Lung (tissue), 12 donors: ENCODE data around the gene OR7D4. TPM values are rescaled to one million over a fixed set of nuclear protein-coding genes. Genes with fewer than 3 reads are reported as not detected.

ENCODE experiments used
- ATAC-seq: fragments of 200-7000 bp; cut with Tn5 transposase; one replicate; pipeline ENCODE4 v1.9.1; 2020; ENCODE audit warnings: moderate number of reproducible peaks; ENCODE audit not compliant: insufficient read depth, low FRiP score
- DNase-seq, 3 donors: peaks; one replicate each; pipeline ENCODE4 v3.0.0-alpha.2; 2013 to 2017
- H3K27ac ChIP-seq, 2 donors: one replicate each; pipeline ENCODE4 v1.5.1; 2013; ENCODE audit warnings: mild to moderate bottlenecking in 2 of 2, moderate library complexity in 2 of 2, control low read depth in 1 of 2, inconsistent platforms in 1 of 2, low read depth in 1 of 2, low read length in 1 of 2
- H3K27me3 ChIP-seq, 3 donors: one replicate each; pipeline ENCODE4 v1.5.1; 2013; ENCODE audit warnings: low read length in 2 of 3; ENCODE audit not compliant: control insufficient read depth in 3 of 3, insufficient read depth in 3 of 3
- H3K36me3 ChIP-seq, 4 donors: one replicate each; pipeline ENCODE4 v1.5.1; 2013; ENCODE audit warnings: low read length in 4 of 4, mild to moderate bottlenecking in 1 of 4, moderate library complexity in 1 of 4; ENCODE audit not compliant: control insufficient read depth in 4 of 4, insufficient read depth in 4 of 4
- H3K4me1 ChIP-seq, 5 donors: one replicate each; pipeline ENCODE4 v1.5.1; 2013; ENCODE audit warnings: low read length in 5 of 5, mild to moderate bottlenecking in 2 of 5, moderate library complexity in 1 of 5; ENCODE audit not compliant: control insufficient read depth in 5 of 5, insufficient read depth in 5 of 5
- H3K4me3 ChIP-seq: one replicate; pipeline ENCODE4 v1.5.1; 2013; ENCODE audit warnings: mild to moderate bottlenecking, control low read depth, moderate library complexity
- H3K9ac ChIP-seq, 2 donors: one replicate each; pipeline ENCODE4 v1.5.1; 2013; ENCODE audit warnings: low read length in 2 of 2, control low read depth in 1 of 2; ENCODE audit not compliant: insufficient read depth in 1 of 2
- H3K9me3 ChIP-seq, 4 donors: one replicate each; pipeline ENCODE4 v1.5.1; 2013; ENCODE audit warnings: low read length in 3 of 4, mild to moderate bottlenecking in 1 of 4, moderate library complexity in 1 of 4; ENCODE audit not compliant: control insufficient read depth in 4 of 4, insufficient read depth in 3 of 4
- WGBS, 2 donors: extraction: QIAGEN DNeasy Blood & Tissue Kit; methylation state at CpG; one replicate each; pipeline ENCODE4 v1.1.7; 2013; 5-methylcytosine and 5-hydroxymethylcytosine counted together
- polyA plus RNA-seq, 2 donors: library from polyadenylated mRNA; stranded (reverse); fragments of 200-250 nt; gene quantifications; one replicate each; pipeline ENCODE4 v1.2.1, GENCODE V29; 2013
- total RNA-seq, 2 donors: library from RNA; depleted of rRNA in 1 of 2; stranded (reverse); fragments of >200 nt in 1 of 2; gene quantifications; one replicate each; pipeline ENCODE4 v1.2.1, GENCODE V29; 2014 to 2021
- TF ChIP-seq, protein P1 (sequence below): IDR thresholded peaks from 2 replicates; pipeline ENCODE4 v1.5.1; 2012; ENCODE audit warnings: mild to moderate bottlenecking; ENCODE audit errors: control extremely low read depth, extremely low read depth
- donor health status: control.
- donor health status: control.
- donor health status: Bipolar disorder and iron deficiency.
- donor health status: healthy.
- donor health status: DM: yes; HTN: yes; CAD: no.

OR7D4 gene
- total and polyA plus RNA-seq, 4 donors = not detected

DNA sequence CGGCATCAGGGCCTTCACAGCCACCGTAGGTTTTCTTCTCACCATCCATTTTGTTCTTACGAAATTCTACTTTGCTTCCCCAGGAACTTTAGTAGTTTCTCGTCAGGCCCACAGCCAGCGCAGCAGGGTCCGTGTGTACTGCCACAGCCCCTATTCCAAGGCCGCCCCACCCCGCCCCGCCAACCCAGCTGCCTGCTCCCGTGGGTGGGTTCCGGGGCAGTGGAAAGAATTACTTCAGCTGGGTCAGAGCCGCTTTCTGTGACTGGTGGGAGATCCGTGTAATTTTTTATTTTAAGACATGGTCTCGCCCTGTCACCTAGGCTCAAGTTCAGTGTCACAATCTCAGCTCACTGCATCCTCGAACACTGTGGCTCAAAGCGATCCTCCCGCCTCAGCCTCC lies 36.4 kb downstream of the OR7D4 start:
- TF ChIP-seq, protein P1, sequence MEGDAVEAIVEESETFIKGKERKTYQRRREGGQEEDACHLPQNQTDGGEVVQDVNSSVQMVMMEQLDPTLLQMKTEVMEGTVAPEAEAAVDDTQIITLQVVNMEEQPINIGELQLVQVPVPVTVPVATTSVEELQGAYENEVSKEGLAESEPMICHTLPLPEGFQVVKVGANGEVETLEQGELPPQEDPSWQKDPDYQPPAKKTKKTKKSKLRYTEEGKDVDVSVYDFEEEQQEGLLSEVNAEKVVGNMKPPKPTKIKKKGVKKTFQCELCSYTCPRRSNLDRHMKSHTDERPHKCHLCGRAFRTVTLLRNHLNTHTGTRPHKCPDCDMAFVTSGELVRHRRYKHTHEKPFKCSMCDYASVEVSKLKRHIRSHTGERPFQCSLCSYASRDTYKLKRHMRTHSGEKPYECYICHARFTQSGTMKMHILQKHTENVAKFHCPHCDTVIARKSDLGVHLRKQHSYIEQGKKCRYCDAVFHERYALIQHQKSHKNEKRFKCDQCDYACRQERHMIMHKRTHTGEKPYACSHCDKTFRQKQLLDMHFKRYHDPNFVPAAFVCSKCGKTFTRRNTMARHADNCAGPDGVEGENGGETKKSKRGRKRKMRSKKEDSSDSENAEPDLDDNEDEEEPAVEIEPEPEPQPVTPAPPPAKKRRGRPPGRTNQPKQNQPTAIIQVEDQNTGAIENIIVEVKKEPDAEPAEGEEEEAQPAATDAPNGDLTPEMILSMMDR = no peak
- no peak overlapping the region for H3K4me3 ChIP-seq
- H3K4me1 ChIP-seq = no peaks in the 10 kb centered on the region
- H3K36me3 ChIP-seq = no peaks in the 10 kb centered on the region
- H3K27ac ChIP-seq = no peak overlapping the region
- H3K9me3 ChIP-seq = peaks cover 0 to 2% (median under 1%) of the 10 kb centered on the region in 4 donors
- no peak for DNase-seq
- no peaks in the 10 kb centered on the region for H3K27me3 ChIP-seq
- 93 to 96% methylated on average over 17 of the region's 17 CpGs for WGBS, 2 donors
- no peak for ATAC-seq
- no peak overlapping the region for H3K9ac ChIP-seq

DNA sequence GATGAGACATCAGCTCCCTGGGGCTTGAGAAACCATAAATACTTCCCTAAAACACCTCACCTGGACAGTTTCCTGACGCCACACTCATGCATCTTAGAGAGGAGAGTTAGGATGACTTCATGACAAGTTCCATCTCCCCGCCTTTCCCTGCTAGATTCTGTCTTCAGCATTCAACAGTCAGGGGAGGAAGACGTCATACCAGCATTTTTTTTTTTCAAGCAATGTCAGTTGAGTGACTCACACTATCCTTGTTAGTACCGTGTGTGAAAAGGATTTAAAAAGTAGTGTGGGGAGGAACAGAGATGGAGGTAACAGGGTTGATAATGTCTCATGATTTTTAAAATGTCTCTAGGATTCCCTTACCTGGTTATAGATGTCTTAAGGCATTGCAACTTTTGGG lies 40.5 kb downstream of the OR7D4 start, which contains the start of gene OR7D2:
OR7D2 (plus strand) TSS at position 79 of the 400 bp plus-strand sequence. CDS start 6,803 bp downstream, outside the sequence.
- Histone ChIP-seq H3K36me3 (no peaks in the 10 kb centered on the region), H3K9ac (no peak within 1 kb of the TSS), H3K4me1 (no peaks in the 10 kb centered on the region), H3K27ac (no peak within 1 kb of the TSS), H3K27me3 (peaks cover 0 to 3% (median 0%) of the 10 kb centered on the region in 3 donors), H3K4me3 (no peak within 1 kb of the TSS), H3K9me3 (peaks cover 0 to 2% (median 0%) of the 10 kb centered on the region in 4 donors)
- TF ChIP-seq, protein P1 = no peak
- 67 to 69% methylated on average over 4 of the region's 4 CpGs for WGBS, 2 donors
- DNase-seq (no peak), ATAC-seq (no peak)

DNA sequence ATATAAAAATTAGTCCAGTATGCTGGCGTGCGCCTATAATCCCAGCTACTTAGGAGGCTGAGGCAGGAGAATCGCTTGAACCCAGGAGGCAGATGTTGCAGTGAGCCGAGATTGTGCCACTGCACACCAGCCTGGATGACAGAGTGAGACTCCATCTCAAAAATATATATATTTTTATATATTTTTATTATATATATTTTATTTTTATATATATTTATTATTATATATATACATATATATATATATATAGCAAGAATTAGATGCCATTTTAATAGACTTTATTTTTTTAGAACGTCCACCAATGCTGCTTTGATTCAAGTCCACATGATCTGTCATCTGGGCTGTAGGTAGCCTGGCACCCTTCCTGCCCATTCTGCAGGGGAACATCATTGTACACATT lies 44.1 kb downstream of the OR7D4 start:
- Histone ChIP-seq H3K9me3 (no peaks in the 10 kb centered on the region), H3K36me3 (no peaks in the 10 kb centered on the region), H3K9ac (no peak overlapping the region), H3K4me1 (no peaks in the 10 kb centered on the region), H3K27ac (no peak overlapping the region), H3K4me3 (no peak overlapping the region), H3K27me3 (peaks cover 0 to 3% (median 0%) of the 10 kb centered on the region in 3 donors)
- ATAC-seq (no peak), DNase-seq (no peak)
- TF ChIP-seq, protein P1 = no peak
- 93 to 94% methylated on average over 5 of the region's 5 CpGs for WGBS, 2 donors

DNA sequence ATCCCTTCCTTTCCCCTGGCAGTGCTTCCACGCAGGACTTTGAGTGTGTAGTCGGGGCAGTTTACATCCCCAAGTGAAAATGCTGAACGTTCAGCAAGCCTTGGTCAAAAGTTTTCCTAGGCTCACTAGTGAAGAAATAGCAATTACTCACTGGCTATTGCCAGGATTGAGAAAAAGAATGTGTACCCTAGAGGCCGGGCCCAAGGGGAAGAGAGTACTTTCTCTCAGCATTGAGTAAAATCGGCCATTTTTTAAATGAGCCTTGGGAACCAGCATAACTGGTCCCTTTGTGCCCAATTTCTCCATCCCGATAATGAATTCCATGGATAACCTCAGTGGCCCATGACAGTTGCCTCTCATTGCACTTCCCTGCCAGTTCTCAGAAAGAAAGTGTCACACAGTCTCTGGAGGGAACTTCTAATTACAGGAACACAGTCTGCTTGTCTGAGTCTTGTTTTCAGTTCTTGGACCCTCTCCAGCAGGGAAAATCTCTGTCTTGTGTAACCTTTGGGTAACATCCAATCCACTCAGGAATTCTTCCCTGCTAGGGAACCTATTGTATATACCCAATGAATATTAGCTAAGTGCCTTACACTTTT lies 47.9 kb downstream of the OR7D4 start:
- no peaks in the 10 kb centered on the region for H3K4me1 ChIP-seq
- no peaks in the 10 kb centered on the region for H3K36me3 ChIP-seq
- no peak overlapping the region for H3K27ac ChIP-seq
- WGBS, 2 donors = 78 to 91% methylated on average over 6 of the region's 6 CpGs
- no peak for ATAC-seq
- no peaks in the 10 kb centered on the region for H3K9me3 ChIP-seq
- no peaks in the 10 kb centered on the region for H3K27me3 ChIP-seq
- H3K9ac ChIP-seq = no peak overlapping the region
- H3K4me3 ChIP-seq = no peak overlapping the region
- no peak for DNase-seq
- TF ChIP-seq, protein P1 = no peak
